PC-9 (cell line): ENCODE measurements around the gene RPS21. TPM values are rescaled to one million over a fixed set of nuclear protein-coding genes. Genes with fewer than 3 reads are reported as not detected.

Source experiments
- BruUV-seq: library from RNA; stranded (reverse); fragments of 400-500 nt; replicated peaks from 2 replicates; lab custom pipeline; 2021; lab: Mats Ljungman, UMichigan
- CTCF ChIA-PET: fragments of 300-600 bp; sonication (Branson Sonifier 250); formaldehyde crosslinking; loops from one replicate; lab custom pipeline; 2022; ENCODE audit warnings: antibody characterized with exemption; lab: Charles Lee
- POLR2A ChIA-PET: fragments of 300-600 bp; sonication (Branson Sonifier 250); formaldehyde crosslinking; loops from one replicate; lab custom pipeline; 2022; ENCODE audit warnings: antibody characterized with exemption; ENCODE audit not compliant: unreplicated experiment; lab: Charles Lee
- DNase-seq, 2 experiments: peaks; one replicate each; pipeline versions ENCODE4 v3.0.0 to v3.0.0-alpha.2; 2015 to 2022; ENCODE audit warnings: mixed read lengths in 1 of 2
- H2AFZ ChIP-seq: fragments of 200-600 bp; sonication (generic); 2 replicates; pipeline ENCODE4 v1.8.1; 2017; ENCODE audit warnings: antibody characterized with exemption
- H3F3A ChIP-seq: fragments of 200-600 bp; sonication (generic); 2 replicates; pipeline ENCODE4 v1.8.1; 2017; ENCODE audit warnings: antibody characterized with exemption, mild to moderate bottlenecking, low read depth; ENCODE audit not compliant: insufficient read depth
- H3K27ac ChIP-seq: fragments of 200-600 bp; sonication (generic); 2 replicates; pipeline ENCODE4 v1.6.1; 2016; ENCODE audit warnings: mixed run types
- H3K27me3 ChIP-seq: fragments of 200-600 bp; sonication (generic); 2 replicates; pipeline ENCODE4 v1.6.1; 2016; ENCODE audit warnings: low read depth, mixed run types; ENCODE audit not compliant: insufficient read depth
- H3K36me3 ChIP-seq: fragments of 200-600 bp; sonication (generic); 2 replicates; pipeline ENCODE4 v1.6.1; 2016; ENCODE audit warnings: low read depth, mixed run types
- H3K4me1 ChIP-seq: fragments of 200-600 bp; sonication (generic); replicated peaks from 2 replicates; pipeline ENCODE4 v1.6.1; 2016; ENCODE audit warnings: mixed run types; ENCODE audit not compliant: insufficient read depth
- H3K4me2 ChIP-seq: fragments of 200-600 bp; sonication (generic); 2 replicates; pipeline ENCODE4 v1.6.1; 2017; ENCODE audit warnings: mixed run types
- H3K4me3 ChIP-seq: fragments of 200-600 bp; sonication (generic); 2 replicates; pipeline ENCODE4 v1.6.1; 2016; ENCODE audit warnings: mixed run types
- H3K79me2 ChIP-seq: fragments of 200-600 bp; sonication (generic); 2 replicates; pipeline ENCODE4 v1.6.1; 2017; ENCODE audit warnings: low read depth, mixed run types
- H3K9me2 ChIP-seq: fragments of 200-600 bp; sonication (generic); 2 replicates; pipeline ENCODE4 v1.8.1; 2017; ENCODE audit warnings: mild to moderate bottlenecking; ENCODE audit not compliant: insufficient read depth
- H3K9me3 ChIP-seq: fragments of 200-600 bp; sonication (generic); 2 replicates; pipeline ENCODE4 v1.8.1; 2016; ENCODE audit warnings: low read depth; ENCODE audit not compliant: insufficient read depth
- H4K20me1 ChIP-seq: fragments of 200-600 bp; sonication (generic); 2 replicates; pipeline ENCODE4 v1.8.1; 2017; ENCODE audit not compliant: insufficient read depth
- CTCF ChIP-seq: fragments of 200-600 bp; sonication (generic); conservative IDR thresholded peaks from 2 replicates; pipeline ENCODE4 v1.6.1; 2017; ENCODE audit warnings: mixed run types, antibody characterized with exemption, mild to moderate bottlenecking, moderate library complexity
- EZH2 ChIP-seq: fragments of 200-600 bp; sonication (generic); IDR thresholded peaks from 2 replicates; pipeline ENCODE4 v1.8.0; 2017; ENCODE audit warnings: antibody characterized with exemption, low read depth
- intact Hi-C: fragments of 100-400 bp; cut with micrococcal nuclease; formaldehyde crosslinking; loops from one replicate; pipeline ENCODE4 v1.10.0; 2022; ENCODE audit not compliant: unreplicated experiment
- total RNA-seq: library from RNA; stranded (reverse); gene quantifications from 2 replicates; pipeline ENCODE4 v1.2.3, GENCODE V29; 2021

RPS21 gene
- total RNA-seq, 1 experiment from 2014 or later, result 2,275 TPM

DNA sequence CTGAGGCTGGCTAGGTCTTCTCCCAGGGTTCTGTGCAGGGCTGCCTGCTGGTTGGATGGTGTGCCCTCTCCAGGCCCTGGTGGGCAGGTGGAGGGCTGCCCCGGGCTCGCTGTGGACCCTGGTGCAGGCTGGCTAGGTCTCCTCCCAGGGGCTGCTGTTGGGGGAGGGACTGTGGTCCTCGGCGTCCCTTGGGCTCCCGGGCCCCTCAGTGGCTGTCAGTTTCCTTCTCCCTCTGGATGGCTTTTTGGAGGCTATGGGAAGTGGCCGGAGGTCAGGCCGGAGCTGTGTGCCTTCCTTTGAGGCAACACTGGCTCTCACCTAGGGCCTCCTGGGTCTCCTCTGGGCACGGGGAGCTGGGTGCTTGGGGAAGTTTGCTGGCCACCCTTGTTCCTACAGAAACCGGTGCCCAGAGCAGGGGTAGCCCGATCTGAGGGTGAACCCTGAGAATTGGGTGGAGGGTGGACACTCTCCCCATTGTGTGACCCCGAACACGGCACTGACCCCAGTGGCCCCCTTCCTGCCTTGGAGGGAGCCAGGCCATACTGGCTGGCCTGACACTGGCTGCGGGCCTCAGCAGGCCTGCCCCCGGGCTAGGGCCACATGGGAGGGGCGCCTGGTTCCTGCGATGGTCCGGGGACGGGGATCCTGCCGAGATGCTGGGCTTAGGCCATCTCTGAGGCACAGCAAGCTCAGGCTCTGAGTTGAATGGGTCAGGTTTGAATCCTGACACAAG is 24.0 kb downstream of the RPS21 start:
- H3K4me1 ChIP-seq, result peaks cover 13% of the 10 kb centered on the region
- intact Hi-C loops, result loop anchor here (5.0 kb wide), 1 partner anchor 86 kb away; no protein-coding TSS in a partner anchor
- POLR2A ChIA-PET, result interaction anchor here (0.6 kb wide), 1 partner anchor 45 kb away, joined by 3 read pairs; no protein-coding TSS in a partner anchor

DNA sequence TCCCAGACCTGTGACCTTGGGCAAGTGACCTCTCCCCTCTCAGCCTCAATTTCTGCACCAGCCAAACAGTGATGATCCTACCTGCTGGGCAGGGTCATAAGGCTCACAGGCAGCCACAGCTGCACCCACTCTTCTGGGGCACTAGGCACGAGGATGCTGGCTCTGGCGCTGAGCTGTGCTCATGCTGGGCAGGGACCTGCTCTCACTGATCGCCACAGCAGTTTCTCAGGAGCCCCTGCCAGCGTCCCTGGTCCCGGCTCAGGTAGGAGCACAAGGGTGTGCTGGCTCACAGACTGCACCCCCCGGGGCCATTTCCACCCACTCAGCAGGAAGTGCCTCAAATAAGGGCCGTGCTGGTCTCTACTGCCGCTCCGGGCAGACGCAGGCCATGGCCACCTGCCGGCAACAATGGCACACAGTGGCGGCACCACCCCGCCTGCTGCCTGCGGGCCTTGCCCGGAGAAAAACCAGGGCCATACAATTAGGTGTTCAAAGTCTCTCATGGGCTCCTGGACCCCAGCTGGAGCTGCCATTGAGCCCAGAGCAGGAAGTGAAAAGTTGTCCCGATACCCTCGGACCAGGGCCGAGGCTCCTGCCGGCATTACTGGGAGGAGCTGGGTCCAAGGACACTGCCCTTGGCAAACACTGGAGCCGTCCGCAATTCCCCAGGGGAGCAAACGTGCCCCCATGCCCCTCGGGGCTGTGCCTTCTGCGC is 24.7 kb downstream of the RPS21 start:
- intact Hi-C loops, result loop anchor here (5.0 kb wide), 1 partner anchor 86 kb away; no protein-coding TSS in a partner anchor
- no TSS peak for BruUV-seq
- no peak overlapping the region for H2AFZ ChIP-seq
- no peak for DNase-seq
- H3K27me3 ChIP-seq, result no peaks in the 10 kb centered on the region
- H3K9me2 ChIP-seq, result no peaks in the 10 kb centered on the region
- no peak overlapping the region for H3K27ac ChIP-seq
- H3K4me2 ChIP-seq, result no peak overlapping the region
- 0 out of 2 replicates have a peak, but pooled peaks cover 7% of the 10 kb centered on the region for H4K20me1 ChIP-seq
- H3K36me3 ChIP-seq, result no peaks in the 10 kb centered on the region
- no peak overlapping the region for H3K4me3 ChIP-seq
- H3K9me3 ChIP-seq, result no peaks in the 10 kb centered on the region
- TF ChIP-seq EZH2 (no peak), CTCF (no peak)
- H3K79me2 ChIP-seq, result no peaks in the 10 kb centered on the region
- peaks cover 11% of the 10 kb centered on the region; the same call in 1 of the 2 replicates for H3F3A ChIP-seq
- POLR2A ChIA-PET, result no interaction called here
- CTCF ChIA-PET, result no interaction called here
- peaks cover 6% of the 10 kb centered on the region for H3K4me1 ChIP-seq

More for the DNA sequence above, 24.0 kb downstream of the RPS21 start:
- H3K4me3 ChIP-seq, result no peak overlapping the region
- H4K20me1 ChIP-seq, result 0 out of 2 replicates have a peak, but pooled peaks cover 7% of the 10 kb centered on the region
- no peaks in the 10 kb centered on the region for H3K79me2 ChIP-seq
- H3K9me3 ChIP-seq, result no peaks in the 10 kb centered on the region
- H3K27ac ChIP-seq, result no peak overlapping the region
- no peak overlapping the region for H2AFZ ChIP-seq
- CTCF ChIA-PET, result interaction anchor here (0.5 to 1.2 kb wide), 2 partner anchors 16 to 34 kb away, joined by 4 to 6 read pairs; no protein-coding TSS in a partner anchor
- no peak for TF ChIP-seq CTCF
- TF ChIP-seq EZH2, result no peak
- no peaks in the 10 kb centered on the region for H3K9me2 ChIP-seq
- no peak overlapping the region for H3K4me2 ChIP-seq
- no TSS peak for BruUV-seq
- peaks cover 11% of the 10 kb centered on the region; the same call in 1 of the 2 replicates for H3F3A ChIP-seq
- DNase-seq, result no peak
- H3K36me3 ChIP-seq, result no peaks in the 10 kb centered on the region
- no peaks in the 10 kb centered on the region for H3K27me3 ChIP-seq

DNA sequence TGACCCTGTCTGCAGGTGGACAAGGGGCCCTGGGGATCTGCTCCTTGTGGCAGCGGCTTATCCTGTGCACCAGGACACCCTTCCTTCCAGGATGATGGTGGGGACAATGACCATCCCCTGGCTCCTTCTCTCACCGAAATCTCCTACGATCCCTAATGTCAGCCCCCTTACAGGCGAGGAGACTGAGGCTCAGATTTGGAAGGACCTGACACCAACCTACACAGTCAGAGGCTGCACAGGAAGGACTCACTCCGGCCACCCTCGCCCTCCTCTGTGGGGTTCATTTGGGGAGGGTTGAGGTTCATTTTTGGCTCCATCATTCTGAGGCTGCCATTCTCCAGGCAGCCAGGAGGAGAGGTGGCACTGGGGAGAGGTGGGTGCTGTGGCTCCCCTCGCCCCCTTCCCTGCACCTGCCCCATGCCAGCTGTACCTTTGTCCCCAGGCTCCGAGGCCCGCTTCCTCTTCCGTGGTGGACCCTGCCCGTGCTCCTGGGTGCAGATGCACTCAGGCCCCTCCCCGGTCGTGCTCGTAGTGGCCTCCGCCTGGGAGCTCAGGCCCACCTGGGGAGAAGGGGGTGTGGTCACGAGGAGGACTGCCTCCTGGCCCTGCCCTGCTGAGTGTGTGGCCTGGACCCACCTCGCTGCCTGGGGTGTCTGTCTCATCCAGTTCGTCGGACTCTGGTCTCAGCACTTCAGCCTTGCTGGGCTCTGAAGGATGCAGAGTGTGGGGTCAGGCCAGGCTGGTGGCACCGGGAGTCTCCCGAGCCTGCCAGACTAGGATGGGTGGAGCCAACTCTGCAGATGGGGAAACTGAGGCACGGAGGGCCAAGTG is 25.5 kb downstream of the RPS21 start:
- no peaks in the 10 kb centered on the region for H3K27me3 ChIP-seq
- H3K79me2 ChIP-seq, result no peaks in the 10 kb centered on the region
- H3K9me3 ChIP-seq, result no peaks in the 10 kb centered on the region
- peaks cover 5% of the 10 kb centered on the region for H3K4me1 ChIP-seq
- no TSS peak for BruUV-seq
- TF ChIP-seq CTCF (no peak), EZH2 (no peak)
- no peaks in the 10 kb centered on the region for H3K9me2 ChIP-seq
- H3K36me3 ChIP-seq, result no peaks in the 10 kb centered on the region
- 0 out of 2 replicates have a peak, but pooled peaks cover 7% of the 10 kb centered on the region for H4K20me1 ChIP-seq
- CTCF ChIA-PET, result no interaction called here
- POLR2A ChIA-PET, result no interaction called here
- H3K27ac ChIP-seq, result no peak overlapping the region
- H3K4me3 ChIP-seq, result no peak overlapping the region
- intact Hi-C loops, result loop anchor here (5.0 kb wide), 1 partner anchor 85 kb away; no protein-coding TSS in a partner anchor
- no peak for DNase-seq
- no peak overlapping the region for H3K4me2 ChIP-seq
- no peak overlapping the region for H2AFZ ChIP-seq
- peaks cover 11% of the 10 kb centered on the region; the same call in 1 of the 2 replicates for H3F3A ChIP-seq
